GM10266 (cell line): ENCODE results near the gene COPG1.

Experiments
- DNase-seq: peaks from one replicate; pipeline ENCODE4 v3.0.0; 2012; ENCODE audit errors: extremely low spot score
- CTCF ChIP-seq: IDR thresholded peaks from 2 replicates; pipeline ENCODE4 v1.5.1; 2012; ENCODE audit warnings: mild to moderate bottlenecking, low read depth; ENCODE audit not compliant: control insufficient read depth, insufficient read depth; ENCODE audit errors: missing control alignments

Gene COPG1

GRCh38 chr3:129245641-129246306, 3.6 kb upstream of the COPG1 start:
- peak; percentile 76 for DNase-seq
- TF ChIP-seq CTCF: peak; percentile 79

DNA sequence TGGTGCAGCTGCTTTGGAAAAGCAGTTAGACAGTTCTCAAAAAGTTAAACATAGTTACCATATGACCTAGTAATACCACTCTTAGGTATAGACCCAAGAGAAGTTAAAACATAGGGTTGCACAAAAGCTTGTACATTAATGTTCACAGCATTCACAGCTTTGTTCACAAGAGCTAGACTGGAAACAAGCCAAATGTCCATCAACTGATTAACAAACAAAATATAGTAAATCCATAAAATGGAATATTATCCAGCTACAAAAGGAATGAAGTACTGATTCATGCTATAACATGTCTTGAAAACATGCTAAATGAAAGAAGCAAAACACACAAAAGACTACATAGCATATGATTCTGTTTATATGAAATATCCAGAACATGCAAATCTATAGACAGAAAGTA, 2.8 kb upstream of the COPG1 start:
- no peak for TF ChIP-seq CTCF
- DNase-seq: no peak

DNA sequence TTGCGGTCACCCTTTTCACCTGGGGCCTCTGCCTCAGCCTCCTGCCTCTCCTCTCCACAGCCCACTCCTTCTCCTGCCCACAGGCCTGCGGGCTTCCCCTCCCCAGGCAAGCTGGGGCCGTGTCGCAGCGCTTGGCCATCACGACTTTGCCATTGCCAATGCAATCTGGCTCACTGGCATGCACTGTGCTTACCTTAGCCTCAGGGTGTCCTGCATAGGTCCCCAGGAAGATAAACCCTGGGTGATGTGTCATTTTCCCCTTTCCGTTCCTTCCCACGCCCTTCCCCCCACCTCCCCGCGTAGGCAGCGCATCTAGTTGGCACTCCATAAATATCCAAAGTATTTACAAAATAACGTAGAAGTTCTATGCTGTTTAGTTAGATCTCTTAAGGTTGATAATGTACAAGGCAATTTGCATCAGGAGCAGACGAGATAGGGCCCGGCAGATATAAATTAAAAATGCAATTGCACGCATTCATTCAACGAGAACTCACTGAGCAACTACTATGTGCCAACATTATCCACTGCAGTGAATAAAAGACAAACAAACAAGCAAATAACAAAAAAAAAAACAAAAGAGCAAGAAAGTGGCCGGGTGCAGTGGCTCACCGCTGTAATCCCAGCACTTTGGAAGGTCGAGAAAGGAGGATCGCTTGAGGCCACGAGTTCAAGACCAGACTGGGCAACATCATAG, 973 bp upstream of the COPG1 start:
- TF ChIP-seq CTCF: no peak

GRCh38 chr3:129252748-129253147, 3.3 kb downstream of the COPG1 start:
- no peak for DNase-seq
- TF ChIP-seq CTCF: no peak

More for the DNA sequence above, 973 bp upstream of the COPG1 start:
- no peak for DNase-seq

- DNase-seq: no peak
- no peak for TF ChIP-seq CTCF
Measured at GRCh38 chr3:129254536-129255230, 5.3 kb downstream of the COPG1 start.

GRCh38 chr3:129256270-129256669, 6.9 kb downstream of the COPG1 start:
- DNase-seq: no peak
- no peak for TF ChIP-seq CTCF

- no peak for TF ChIP-seq CTCF
Measured at GRCh38 chr3:129257609-129258008, 8.2 kb downstream of the COPG1 start.

More at GRCh38 chr3:129257609-129258008, 8.2 kb downstream of the COPG1 start:
- DNase-seq: no peak
